WERI-Rb-1 (cell line): Measurements from ENCODE around the gene C15orf62.

Experiments used
- DNase-seq: peaks from one replicate; pipeline ENCODE4 v3.0.0-alpha.2; 2020
- H3K27ac ChIP-seq: fragments of 250-450 bp; sonication (Bioruptor Pico); 2 replicates; pipeline ENCODE4 v1.5.1; 2020; ENCODE audit warnings: mild to moderate bottlenecking, moderate library complexity
- H3K27me3 ChIP-seq: fragments of 250-450 bp; sonication (Bioruptor Pico); 2 replicates; pipeline ENCODE4 v1.5.1; 2021; ENCODE audit warnings: mild to moderate bottlenecking, low read depth, moderate library complexity; ENCODE audit not compliant: insufficient read depth, severe bottlenecking
- H3K36me3 ChIP-seq: fragments of 250-450 bp; sonication (Bioruptor Pico); 2 replicates; pipeline ENCODE4 v1.5.1; 2020; ENCODE audit warnings: mild to moderate bottlenecking, moderate library complexity
- H3K4me3 ChIP-seq: 2 replicates; pipeline ENCODE4 v1.5.1; 2011; ENCODE audit warnings: low read depth, mild to moderate bottlenecking, control low read depth, low read length
- H3K9me3 ChIP-seq: fragments of 250-450 bp; sonication (Bioruptor Pico); 2 replicates; pipeline ENCODE4 v1.5.1; 2021; ENCODE audit warnings: mild to moderate bottlenecking, moderate library complexity; ENCODE audit not compliant: severe bottlenecking
- TF ChIP-seq, protein P1 (sequence below): IDR thresholded peaks from 2 replicates; pipeline ENCODE4 v1.5.1; 2011; ENCODE audit warnings: low read depth, mild to moderate bottlenecking, control low read depth, inconsistent platforms, low read length

The C15orf62 gene

DNA sequence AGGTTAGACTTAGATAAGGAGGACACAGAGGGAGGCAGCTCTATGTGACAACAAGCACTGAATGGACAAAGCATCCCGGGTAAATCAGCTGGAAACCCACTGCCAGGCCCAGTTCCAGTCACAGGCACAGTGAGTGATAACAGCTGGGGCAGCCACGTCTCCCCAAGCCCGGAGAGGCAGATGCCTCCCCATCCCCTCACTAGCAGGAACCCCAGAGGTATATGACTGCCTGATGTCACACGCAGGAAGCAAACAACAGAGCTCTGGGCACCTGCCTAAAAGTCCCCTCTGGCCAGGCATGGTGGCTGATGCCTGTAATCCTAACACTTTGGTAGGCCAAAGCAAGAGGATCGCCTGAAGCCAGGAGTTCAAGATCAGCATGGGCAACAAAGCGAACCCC lies 18.2 kb downstream of the C15orf62 start:
- H3K27me3 ChIP-seq, result no peaks in the 10 kb centered on the region
- DNase-seq, result no peak
- H3K36me3 ChIP-seq, result no peaks in the 10 kb centered on the region; the same call in 1 of the 2 replicates
- TF ChIP-seq, protein P1, sequence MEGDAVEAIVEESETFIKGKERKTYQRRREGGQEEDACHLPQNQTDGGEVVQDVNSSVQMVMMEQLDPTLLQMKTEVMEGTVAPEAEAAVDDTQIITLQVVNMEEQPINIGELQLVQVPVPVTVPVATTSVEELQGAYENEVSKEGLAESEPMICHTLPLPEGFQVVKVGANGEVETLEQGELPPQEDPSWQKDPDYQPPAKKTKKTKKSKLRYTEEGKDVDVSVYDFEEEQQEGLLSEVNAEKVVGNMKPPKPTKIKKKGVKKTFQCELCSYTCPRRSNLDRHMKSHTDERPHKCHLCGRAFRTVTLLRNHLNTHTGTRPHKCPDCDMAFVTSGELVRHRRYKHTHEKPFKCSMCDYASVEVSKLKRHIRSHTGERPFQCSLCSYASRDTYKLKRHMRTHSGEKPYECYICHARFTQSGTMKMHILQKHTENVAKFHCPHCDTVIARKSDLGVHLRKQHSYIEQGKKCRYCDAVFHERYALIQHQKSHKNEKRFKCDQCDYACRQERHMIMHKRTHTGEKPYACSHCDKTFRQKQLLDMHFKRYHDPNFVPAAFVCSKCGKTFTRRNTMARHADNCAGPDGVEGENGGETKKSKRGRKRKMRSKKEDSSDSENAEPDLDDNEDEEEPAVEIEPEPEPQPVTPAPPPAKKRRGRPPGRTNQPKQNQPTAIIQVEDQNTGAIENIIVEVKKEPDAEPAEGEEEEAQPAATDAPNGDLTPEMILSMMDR, result no peak
- no peak overlapping the region for H3K4me3 ChIP-seq
- H3K9me3 ChIP-seq, result no peaks in the 10 kb centered on the region
- no peak overlapping the region for H3K27ac ChIP-seq

DNA sequence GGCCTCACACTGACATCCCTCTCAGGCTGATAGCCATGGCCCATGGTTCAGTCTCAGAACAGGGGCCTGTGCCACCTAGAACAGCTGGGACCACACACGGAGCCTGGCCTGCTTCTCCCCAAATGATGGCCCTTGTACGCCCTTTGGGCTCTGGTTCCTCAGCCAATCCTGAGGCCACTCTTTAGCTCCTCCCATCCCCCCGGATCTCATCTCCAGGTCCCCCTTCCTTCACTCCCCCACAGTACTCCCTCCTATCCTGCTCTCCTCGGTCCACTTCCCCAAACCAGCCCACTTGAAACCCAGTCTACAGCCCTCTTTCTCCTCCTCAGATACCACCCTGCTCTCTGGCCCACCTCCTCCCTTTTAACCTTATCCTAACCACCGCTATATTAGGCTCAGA lies 19.3 kb downstream of the C15orf62 start:
- H3K27me3 ChIP-seq, result no peaks in the 10 kb centered on the region
- DNase-seq, result no peak
- no peaks in the 10 kb centered on the region for H3K9me3 ChIP-seq
- no peaks in the 10 kb centered on the region; the same call in 1 of the 2 replicates for H3K36me3 ChIP-seq
- TF ChIP-seq, protein P1, result no peak
- peak overlapping the region; percentile 67 for H3K27ac ChIP-seq
- H3K4me3 ChIP-seq, result no peak overlapping the region

GRCh38 chr15:40789999-40790398 lies 20.2 kb downstream of the C15orf62 start:
- peak; percentile 55 for DNase-seq
- H3K9me3 ChIP-seq, result no peaks in the 10 kb centered on the region

GRCh38 chr15:40790718-40791117 lies 20.9 kb downstream of the C15orf62 start:
- no peaks in the 10 kb centered on the region for H3K9me3 ChIP-seq
- no peaks in the 10 kb centered on the region; the same call in 1 of the 2 replicates for H3K36me3 ChIP-seq
- H3K27ac ChIP-seq, result peak overlapping the region; percentile 49
- TF ChIP-seq, protein P1, result no peak
- no peaks in the 10 kb centered on the region for H3K27me3 ChIP-seq
- H3K4me3 ChIP-seq, result no peak overlapping the region
- no peak for DNase-seq

More at GRCh38 chr15:40789999-40790398, 20.2 kb downstream of the C15orf62 start:
- H3K27me3 ChIP-seq, result no peaks in the 10 kb centered on the region
- H3K36me3 ChIP-seq, result no peaks in the 10 kb centered on the region; the same call in 1 of the 2 replicates
- TF ChIP-seq, protein P1, result no peak
- peak overlapping the region; percentile 49 for H3K27ac ChIP-seq
- H3K4me3 ChIP-seq, result no peak overlapping the region

- no peaks in the 10 kb centered on the region; the same call in 1 of the 2 replicates for H3K36me3 ChIP-seq
- no peak overlapping the region for H3K4me3 ChIP-seq
- H3K27ac ChIP-seq, result no peak overlapping the region
- no peaks in the 10 kb centered on the region for H3K9me3 ChIP-seq
- no peak for DNase-seq
- TF ChIP-seq, protein P1, result no peak
- no peaks in the 10 kb centered on the region for H3K27me3 ChIP-seq
These were observed 22.6 kb downstream of the C15orf62 start for GRCh38 chr15:40792394-40792793.
